Endodermal cell (in vitro differentiated cells): Measurements from ENCODE around the gene HEXA. TPM values are rescaled to one million over a fixed set of nuclear protein-coding genes. Genes with fewer than 3 reads are reported as not detected.

ENCODE experiments used
- DNase-seq: peaks from one replicate; pipeline ENCODE4 v3.0.0-alpha.2; 2017
- H3K27ac ChIP-seq: 2 replicates; pipeline ENCODE4 v1.5.1; 2013; ENCODE audit warnings: mild to moderate bottlenecking, low read depth, low read length, moderate library complexity
- H3K27me3 ChIP-seq: 2 replicates; pipeline ENCODE4 v1.6.1; 2013; ENCODE audit warnings: mild to moderate bottlenecking, low read length, moderate library complexity; ENCODE audit not compliant: insufficient read depth, control insufficient read depth, poor library complexity, severe bottlenecking
- H3K36me3 ChIP-seq: 2 replicates; pipeline ENCODE4 v1.7.0; 2013; ENCODE audit warnings: mild to moderate bottlenecking, low read length, moderate library complexity; ENCODE audit not compliant: control insufficient read depth, insufficient read depth
- H3K4me1 ChIP-seq: one replicate; pipeline ENCODE4 v1.7.0; 2013; ENCODE audit warnings: low read length; ENCODE audit not compliant: control insufficient read depth, insufficient read depth
- H3K4me3 ChIP-seq: 2 replicates; pipeline ENCODE4 v1.5.1; 2013; ENCODE audit warnings: mild to moderate bottlenecking, low read length, moderate library complexity
- H3K9ac ChIP-seq: 2 replicates; pipeline ENCODE4 v1.6.1; 2013; ENCODE audit warnings: mild to moderate bottlenecking, low read length, moderate library complexity; ENCODE audit not compliant: poor library complexity, severe bottlenecking; ENCODE audit errors: extremely low read depth
- H3K9me3 ChIP-seq: 2 replicates; pipeline ENCODE4 v1.6.1; 2013; ENCODE audit warnings: mild to moderate bottlenecking, low read length, moderate library complexity; ENCODE audit not compliant: control insufficient read depth
- H3K27ac Mint-ChIP-seq: 2 replicates; pipeline ENCODE4 v1.8.0; 2020; ENCODE audit warnings: mixed read lengths
- H3K27me3 Mint-ChIP-seq: 2 replicates; pipeline ENCODE4 v1.8.0; 2021; ENCODE audit warnings: mild to moderate bottlenecking, mixed read lengths; ENCODE audit not compliant: insufficient read depth
- H3K36me3 Mint-ChIP-seq: 2 replicates; pipeline ENCODE4 v1.8.0; 2020; ENCODE audit warnings: low read depth, mixed read lengths
- H3K4me1 Mint-ChIP-seq: 2 replicates; pipeline ENCODE4 v1.8.0; 2020; ENCODE audit warnings: mixed read lengths
- H3K4me3 Mint-ChIP-seq: 2 replicates; pipeline ENCODE4 v1.8.0; 2020; ENCODE audit warnings: mild to moderate bottlenecking, moderate library complexity, mixed read lengths
- H3K9me3 Mint-ChIP-seq: 2 replicates; pipeline ENCODE4 v1.8.0; 2020; ENCODE audit warnings: mild to moderate bottlenecking, mixed read lengths
- WGBS, 2 experiments: methylation state at CpG; one replicate each; pipeline versions ENCODE4 v1.1.5 to v1.1.7; 2013; ENCODE audit warnings: missing lambda C conversion rate in 2 of 2, mixed read lengths in 1 of 2; ENCODE audit not compliant: insufficient coverage in 1 of 2, insufficient read length in 1 of 2; 5-methylcytosine and 5-hydroxymethylcytosine counted together
- total RNA-seq, 2 donors: library from RNA; stranded (reverse); fragmentation: NEBNext Ultra II Directional in 1 of 2; extraction: Animal tissue kit (Norgen Biotek cat#: 25700) in 1 of 2; gene quantifications; 2 replicates in 1 of 2; 3 replicates in 1 of 2; pipeline ENCODE4 v1.2.1, GENCODE V29; 2021
- TF ChIP-seq, protein P1 (sequence below): fragments of 200-600 bp; sonication (generic); conservative IDR thresholded peaks from 2 replicates; pipeline ENCODE4 v1.5.0; 2021; ENCODE audit warnings: antibody characterized with exemption, mild to moderate bottlenecking

HEXA gene
- total RNA-seq, 2 donors from 2014 or later = 102 to 104 TPM

DNA sequence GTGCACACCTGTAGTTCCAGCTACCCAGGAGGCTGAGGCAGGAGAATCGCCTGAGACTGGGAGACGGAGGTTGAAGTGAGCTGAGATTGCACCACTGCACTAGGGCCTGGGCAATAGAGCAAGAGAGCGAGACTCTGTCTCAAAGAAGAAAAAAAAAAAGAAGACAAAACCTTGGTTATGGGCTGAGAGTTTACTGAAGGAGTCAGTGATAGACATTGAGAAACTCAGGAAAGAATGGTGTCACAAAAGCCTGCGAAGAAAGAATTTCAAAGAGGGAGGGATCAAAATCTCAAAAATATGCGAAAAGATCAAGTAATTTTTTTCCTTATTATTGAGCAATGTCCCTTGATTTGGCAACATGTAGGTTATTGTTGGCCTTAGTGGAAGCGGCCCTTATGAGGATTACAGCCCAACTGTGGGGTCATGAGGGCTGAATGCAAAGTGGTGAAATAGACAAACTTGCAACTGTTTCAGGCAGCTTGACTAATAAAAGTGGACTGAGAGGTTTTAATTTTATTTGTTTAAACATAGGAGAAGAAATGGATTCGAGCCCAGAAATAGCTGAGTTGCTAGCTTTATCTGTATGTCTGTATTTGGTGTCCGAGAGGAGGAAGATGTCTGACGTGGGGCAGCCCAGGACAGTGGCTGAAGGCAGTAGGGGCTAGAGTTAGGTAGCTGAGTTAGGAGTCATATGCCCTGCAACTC, 37.0 kb downstream of the HEXA start:
- no peaks in the 10 kb centered on the region for H3K27me3 Mint-ChIP-seq
- no peaks in the 10 kb centered on the region for H3K9me3 Mint-ChIP-seq
- Histone ChIP-seq H3K4me3 (no peak overlapping the region), H3K27me3 (no peaks in the 10 kb centered on the region), H3K9me3 (no peaks in the 10 kb centered on the region), H3K27ac (no peak overlapping the region), H3K36me3 (peaks cover 11% of the 10 kb centered on the region), H3K9ac (no peak overlapping the region), H3K4me1 (no peaks in the 10 kb centered on the region)
- WGBS, 2 experiments = 93 to 95% methylated on average over 9 of the region's 9 CpGs
- no peak for DNase-seq
- no peak overlapping the region for H3K4me3 Mint-ChIP-seq
- H3K27ac Mint-ChIP-seq = no peak overlapping the region
- peaks cover 4% of the 10 kb centered on the region for H3K4me1 Mint-ChIP-seq
- TF ChIP-seq, protein P1, sequence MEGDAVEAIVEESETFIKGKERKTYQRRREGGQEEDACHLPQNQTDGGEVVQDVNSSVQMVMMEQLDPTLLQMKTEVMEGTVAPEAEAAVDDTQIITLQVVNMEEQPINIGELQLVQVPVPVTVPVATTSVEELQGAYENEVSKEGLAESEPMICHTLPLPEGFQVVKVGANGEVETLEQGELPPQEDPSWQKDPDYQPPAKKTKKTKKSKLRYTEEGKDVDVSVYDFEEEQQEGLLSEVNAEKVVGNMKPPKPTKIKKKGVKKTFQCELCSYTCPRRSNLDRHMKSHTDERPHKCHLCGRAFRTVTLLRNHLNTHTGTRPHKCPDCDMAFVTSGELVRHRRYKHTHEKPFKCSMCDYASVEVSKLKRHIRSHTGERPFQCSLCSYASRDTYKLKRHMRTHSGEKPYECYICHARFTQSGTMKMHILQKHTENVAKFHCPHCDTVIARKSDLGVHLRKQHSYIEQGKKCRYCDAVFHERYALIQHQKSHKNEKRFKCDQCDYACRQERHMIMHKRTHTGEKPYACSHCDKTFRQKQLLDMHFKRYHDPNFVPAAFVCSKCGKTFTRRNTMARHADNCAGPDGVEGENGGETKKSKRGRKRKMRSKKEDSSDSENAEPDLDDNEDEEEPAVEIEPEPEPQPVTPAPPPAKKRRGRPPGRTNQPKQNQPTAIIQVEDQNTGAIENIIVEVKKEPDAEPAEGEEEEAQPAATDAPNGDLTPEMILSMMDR = no peak
- H3K36me3 Mint-ChIP-seq = peaks cover 26% of the 10 kb centered on the region

DNA sequence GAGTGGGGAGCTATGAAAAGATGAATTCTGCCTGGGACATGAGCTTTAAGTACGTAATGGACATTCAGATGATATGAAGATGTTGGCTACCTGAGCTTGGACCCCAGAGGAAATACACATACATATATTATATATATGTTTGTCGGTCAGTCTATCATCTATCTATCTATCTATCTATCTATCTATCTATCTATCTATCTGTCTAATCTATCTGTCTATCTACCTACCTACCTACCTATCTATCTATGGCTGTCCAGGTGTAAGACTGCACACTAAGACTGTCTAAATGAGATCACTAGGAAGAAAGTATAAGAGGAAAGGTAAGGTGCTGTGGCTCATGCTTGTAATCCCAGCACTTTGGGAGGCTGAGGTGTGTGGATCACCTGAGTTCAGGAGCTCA, 37.7 kb downstream of the HEXA start:
- no peaks in the 10 kb centered on the region for H3K4me1 ChIP-seq
- H3K27ac ChIP-seq = no peak overlapping the region
- TF ChIP-seq, protein P1 = no peak
- H3K9me3 Mint-ChIP-seq = no peaks in the 10 kb centered on the region
- H3K27me3 Mint-ChIP-seq = no peaks in the 10 kb centered on the region
- peaks cover 10% of the 10 kb centered on the region for H3K36me3 ChIP-seq
- H3K27me3 ChIP-seq = no peaks in the 10 kb centered on the region
- H3K36me3 Mint-ChIP-seq = peaks cover 26% of the 10 kb centered on the region
- no peak overlapping the region for H3K4me3 Mint-ChIP-seq
- no peak for DNase-seq
- H3K27ac Mint-ChIP-seq = no peak overlapping the region
- H3K4me1 Mint-ChIP-seq = peaks cover 4% of the 10 kb centered on the region
- WGBS, 2 experiments = 100% methylated on average over 1 of the region's 2 CpGs
- no peaks in the 10 kb centered on the region for H3K9me3 ChIP-seq
- H3K4me3 ChIP-seq = no peak overlapping the region
- no peak overlapping the region for H3K9ac ChIP-seq

DNA sequence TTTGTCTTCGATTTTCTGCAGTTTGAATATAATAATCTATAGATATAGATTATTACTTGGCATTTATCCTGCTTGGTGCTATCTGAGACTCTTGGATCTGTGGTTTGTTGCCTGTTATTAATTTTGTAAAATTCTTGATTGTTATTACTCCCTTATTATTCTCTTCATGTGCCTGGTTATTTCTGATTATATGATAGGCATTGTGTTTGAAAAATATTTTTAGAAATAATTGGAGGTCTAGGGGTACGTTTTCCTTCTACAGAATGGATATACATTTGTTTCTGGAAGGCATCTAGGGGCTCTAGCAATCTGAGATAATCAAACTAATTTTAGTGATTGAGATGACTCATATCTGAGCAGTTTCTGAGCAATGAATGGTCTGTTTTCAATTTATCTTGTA, 41.0 kb downstream of the HEXA start:
- Mint-ChIP-seq H3K27ac (no peak overlapping the region), H3K9me3 (no peaks in the 10 kb centered on the region), H3K4me1 (no peaks in the 10 kb centered on the region), H3K4me3 (no peak overlapping the region), H3K27me3 (no peaks in the 10 kb centered on the region), H3K36me3 (peaks cover 18% of the 10 kb centered on the region)
- H3K4me1 ChIP-seq = no peaks in the 10 kb centered on the region
- H3K27me3 ChIP-seq = no peaks in the 10 kb centered on the region
- H3K9ac ChIP-seq = no peak overlapping the region
- H3K36me3 ChIP-seq = peaks cover 5% of the 10 kb centered on the region
- no peak overlapping the region for H3K27ac ChIP-seq
- no peaks in the 10 kb centered on the region for H3K9me3 ChIP-seq
- DNase-seq = no peak
- 78 to 86% methylated on average over 1 of the region's 2 CpGs for WGBS, 2 experiments
- no peak overlapping the region for H3K4me3 ChIP-seq
- TF ChIP-seq, protein P1 = no peak
